K562 (cell line): ENCODE results near the gene CNOT4. TPM values are rescaled to one million over a fixed set of nuclear protein-coding genes. Genes with fewer than 3 reads are reported as not detected.
A peak's percentile ranks its signal among the peaks of the same experiment; 100 is the strongest.

Experiments
- ATAC-seq: fragments of 200-7000 bp; cut with Tn5 transposase; 3 replicates; pipeline ENCODE4 v1.9.1; 2020; ENCODE audit warnings: moderate library complexity
- BruUV-seq: library from RNA; stranded (reverse); fragments of 400-500 nt; replicated peaks from 2 replicates; lab custom pipeline; 2021; lab: Mats Ljungman, UMichigan
- CTCF ChIA-PET: fragments of 300-600 bp; formaldehyde crosslinking; extraction: SDS; loops from one replicate; lab custom pipeline; 2021; ENCODE audit warnings: low intra/inter-chr PET ratio; lab: Yijun Ruan, JAX
- POLR2A ChIA-PET: fragments of 300-600, 350-650 bp; sonication (Branson Sonifier 250); formaldehyde crosslinking; extraction: SDS; loops from one replicate; lab custom pipeline; 2021; ENCODE audit warnings: antibody characterized with exemption, inconsistent platforms; lab: Yijun Ruan, JAX
- DNase-seq, 4 experiments: peaks; one replicate each; pipeline versions ENCODE4 v3.0.0 to v3.0.0-alpha.2; 2011 to 2018; ENCODE audit warnings: low spot score in 3 of 4, mixed read lengths in 3 of 4; ENCODE audit errors: extremely low read depth in 1 of 4
- FAIRE-seq: peaks from 2 replicates; lab custom pipeline; 2011; peaks lifted over from hg19 to GRCh38; lab: Jason Lieb, UNC
- H2AFZ ChIP-seq: 2 replicates; pipeline ENCODE4 v1.6.0; 2011; ENCODE audit warnings: low read depth, low read length, control low read depth, inconsistent platforms
- H3K27ac ChIP-seq: fragments of 200-600 bp; 3 replicates; pipeline ENCODE4 v1.8.0; 2011; ENCODE audit warnings: low read depth, mild to moderate bottlenecking, control low read depth, inconsistent platforms, low read length, moderate library complexity, mixed read lengths; ENCODE audit errors: extremely low read depth
- H3K27me3 ChIP-seq, 2 experiments: fragments of 300-600 bp in 1 of 2; 2 replicates in 1 of 2; 3 replicates in 1 of 2; pipeline versions ENCODE4 v1.6.0 to v1.8.0; 2011; ENCODE audit warnings: inconsistent platforms in 2 of 2, low read length in 2 of 2, mild to moderate bottlenecking in 1 of 2, mixed read lengths in 1 of 2, moderate library complexity in 1 of 2; ENCODE audit not compliant: control insufficient read depth in 2 of 2, insufficient read depth in 2 of 2
- H3K36me3 ChIP-seq: fragments of 300-600 bp; 3 replicates; pipeline ENCODE4 v1.8.0; 2011; ENCODE audit warnings: mild to moderate bottlenecking, low read length, inconsistent platforms; ENCODE audit not compliant: control insufficient read depth, insufficient read depth
- H3K4me1 ChIP-seq, 2 experiments: fragments of 200-600 bp in 1 of 2; replicated peaks in 1 of 2; 2 replicates in 1 of 2; 3 replicates in 1 of 2; pipeline versions ENCODE4 v1.5.1 to v1.8.0; 2011; ENCODE audit warnings: inconsistent platforms in 2 of 2, low read length in 2 of 2, mild to moderate bottlenecking in 1 of 2, mixed read lengths in 1 of 2, moderate library complexity in 1 of 2; ENCODE audit not compliant: control insufficient read depth in 2 of 2, insufficient read depth in 2 of 2
- H3K4me2 ChIP-seq: 2 replicates; pipeline ENCODE4 v1.6.1; 2011; ENCODE audit warnings: low read length, control low read depth, inconsistent platforms, mixed read lengths; ENCODE audit not compliant: insufficient read depth
- H3K4me3 ChIP-seq: fragments of 200-600 bp; sonication (generic), shearing (Covaris generic); 2 replicates; pipeline ENCODE4 v1.5.1; 2016; ENCODE audit warnings: control low read depth, inconsistent platforms
- H3K79me2 ChIP-seq: fragments of 200-600 bp; 3 replicates; pipeline ENCODE4 v1.8.0; 2011; ENCODE audit warnings: low read length, inconsistent platforms; ENCODE audit not compliant: control insufficient read depth, insufficient read depth
- H3K9ac ChIP-seq, 2 experiments: 2 replicates each; pipeline versions ENCODE4 v1.6.0 to v1.6.1; 2011; ENCODE audit warnings: low read depth in 2 of 2, low read length in 2 of 2, control low read depth in 1 of 2, inconsistent platforms in 1 of 2, mild to moderate bottlenecking in 1 of 2, mixed read lengths in 1 of 2; ENCODE audit not compliant: insufficient read depth in 1 of 2
- H3K9me1 ChIP-seq: one replicate; pipeline ENCODE4 v1.6.0; 2011; ENCODE audit warnings: inconsistent platforms, mild to moderate bottlenecking, low read length, moderate library complexity; ENCODE audit not compliant: control insufficient read depth, insufficient read depth
- H3K9me3 ChIP-seq: replicated peaks from 2 replicates; pipeline ENCODE4 v1.5.1; 2011; ENCODE audit warnings: low read depth, low read length, inconsistent platforms; ENCODE audit not compliant: control insufficient read depth, insufficient read depth
- H4K20me1 ChIP-seq: replicated peaks from 2 replicates; pipeline ENCODE4 v1.6.1; 2011; ENCODE audit warnings: low read length, inconsistent platforms, mixed read lengths; ENCODE audit not compliant: control insufficient read depth, insufficient read depth
- CC2D1A ChIP-seq: fragments of 450-650 bp; IDR thresholded peaks from 2 replicates; pipeline ENCODE4 v1.6.1; 2017; ENCODE audit warnings: mild to moderate bottlenecking
- HNRNPK ChIP-seq: fragments of 200-400 bp; formaldehyde crosslinking; IDR thresholded peaks from one replicate; pipeline ENCODE4 v1.6.1; 2018; ENCODE audit warnings: mild to moderate bottlenecking, low read depth, low read length; ENCODE audit not compliant: poor library complexity, severe bottlenecking
- KLF10 ChIP-seq: fragments of 250-450 bp; sonication (Bioruptor Pico); IDR thresholded peaks from 2 replicates; pipeline ENCODE4 v1.6.1; 2021; ENCODE audit warnings: matching md5 sums
- MCM7 ChIP-seq, 2 experiments: fragments of 450-650 bp; IDR thresholded peaks; 2 replicates each; pipeline ENCODE4 v1.6.1; 2016 to 2018
- NFATC3 ChIP-seq: fragments of 450-650 bp; IDR thresholded peaks from 2 replicates; pipeline ENCODE4 v1.6.1; 2017; ENCODE audit warnings: mild to moderate bottlenecking
- PYGO2 ChIP-seq: fragments of 450-650 bp; IDR thresholded peaks from 2 replicates; pipeline ENCODE4 v1.6.1; 2016; ENCODE audit warnings: mild to moderate bottlenecking, missing genetic modification characterization, moderate library complexity, missing compliant biosample characterization
- SMC3 ChIP-seq: conservative IDR thresholded peaks from 2 replicates; pipeline ENCODE4 v1.6.1; 2011; ENCODE audit warnings: low read depth, low read length, improper control_type of control experiment; ENCODE audit not compliant: insufficient read depth
- ZNF77 ChIP-seq: fragments of 250-450 bp; sonication (Bioruptor Pico); IDR thresholded peaks from 2 replicates; pipeline ENCODE4 v1.5.0; 2020
- whole genome bisulfite sequencing: fragments of 100-300 bp; shearing (Covaris generic); methylation state at CpG from one replicate; pipeline ENCODE4 v1.1.6; 2016; ENCODE audit warnings: low coverage, mixed read lengths; ENCODE audit not compliant: insufficient coverage; ENCODE audit errors: missing lambda C conversion rate; 5-methylcytosine and 5-hydroxymethylcytosine counted together
- in situ Hi-C: fragments of 300-500 bp; cut with MboI; formaldehyde crosslinking; loops from 4 replicates; pipeline ENCODE4 v1.15.0; 2018; ENCODE audit warnings: inconsistent platforms, mixed read lengths
- intact Hi-C: fragments of 100-400 bp; cut with micrococcal nuclease; formaldehyde crosslinking; loops from 2 replicates; pipeline ENCODE4 v1.14.2; 2022
- polyA plus RNA-seq, 8 experiments: library from polyadenylated mRNA; depleted of rRNA in 4 of 8; stranded (reverse) in 5 of 8; unstranded in 3 of 8; fragments of >200 nt; fragmentation: Nextera tagmentation in 2 of 8; fragmentation: Illumina TruSeq in 1 of 8; extraction: Ambion mirVana in 2 of 8; extraction: Trizol in 1 of 8; gene quantifications; 2 replicates each; pipeline versions ENCODE4 v1.2.1 to v1.2.3, GENCODE V29; 2011 to 2014; ENCODE audit warnings: inconsistent platforms in 1 of 8, missing spikeins in 1 of 8
- total RNA-seq, 7 experiments: library from RNA; depleted of rRNA in 6 of 7; stranded (reverse); fragments of >200 nt in 6 of 7; fragmentation: Illumina TruSeq in 2 of 7; extraction: Trizol in 2 of 7; gene quantifications; 2 replicates each; pipeline versions ENCODE4 v1.2.1 to v1.2.3, GENCODE V29; 2011 to 2021; ENCODE audit warnings: low replicate concordance in 1 of 7
- TF ChIP-seq, protein P1 (sequence below): fragments of 250-450 bp; sonication (Bioruptor Pico); IDR thresholded peaks from 2 replicates; pipeline ENCODE4 v1.8.0; 2021; ENCODE audit warnings: moderate library complexity, mild to moderate bottlenecking, inconsistent platforms
- TF ChIP-seq, protein P2 (sequence below), 2 experiments: fragments of 450-650 bp in 1 of 2; IDR thresholded peaks; 2 replicates each; pipeline ENCODE4 v1.6.1; 2011 to 2017; ENCODE audit warnings: low read depth in 2 of 2, antibody characterized with exemption in 1 of 2, borderline replicate concordance in 1 of 2, low read length in 1 of 2, mild to moderate bottlenecking in 1 of 2, mixed read lengths in 1 of 2; ENCODE audit not compliant: control insufficient read depth in 1 of 2
- TF ChIP-seq, protein P3 (sequence below): fragments of 450-650 bp; IDR thresholded peaks from 2 replicates; pipeline ENCODE4 v1.6.1; 2018; ENCODE audit not compliant: partially characterized antibody

Gene CNOT4
- total and polyA plus RNA-seq, 9 of the 15 experiments (the other 6 are each of a cell fraction or from before 2014, with no cell fraction given): 8.6 to 24.1 (median 15.4) TPM

GRCh38 chr7:135558337-135558767, 48.5 kb upstream of the CNOT4 start:
- 1% methylated on average over 16 of the region's 16 CpGs for WGBS
- POLR2A ChIA-PET: interaction anchor here (0.5 to 1.4 kb wide), 6 partner anchors 11 to 401 kb away, joined by 3 to 6 read pairs (median 3); partner anchors contain the start of gene CNOT4
- Histone ChIP-seq H2AFZ (peak overlapping the region; percentile 100), H3K4me1 (peaks cover 4 to 8% of the 10 kb centered on the region in 2 experiments), H3K27me3 (no peaks in the 10 kb centered on the region; a peak in 1 of 5 replicates), H3K9me3 (no peaks in the 10 kb centered on the region), H3K36me3 (peaks cover 29% of the 10 kb centered on the region), H3K9me1 (no peaks in the 10 kb centered on the region), H3K4me3 (peak overlapping the region; percentile 63), H4K20me1 (peaks cover 8% of the 10 kb centered on the region), H3K27ac (peak overlapping the region; percentile 94), H3K79me2 (peaks cover 55% of the 10 kb centered on the region), H3K4me2 (peak overlapping the region; percentile 93), H3K9ac (peak overlapping the region; percentile 96 to 99)
- ATAC-seq (peak; percentile 90), DNase-seq (peak; percentile 80 to 94 (median 86)), FAIRE-seq (peak; percentile 83)
- intact Hi-C loops: loop anchor here (1.0 kb wide), 3 partner anchors 46 to 277 kb away; no protein-coding TSS in a partner anchor
- CTCF ChIA-PET: interaction anchor here (1.5 to 3.6 kb wide), 5 partner anchors 46 to 284 kb away, joined by 7 to 37 read pairs (median 23); partner anchors contain the start of gene CNOT4
- in situ Hi-C loops: loop anchor here (5.0 kb wide), 1 partner anchor 41 kb away; no protein-coding TSS in a partner anchor
- BruUV-seq: no TSS peak
- no peak for TF ChIP-seq NFATC3
- no peak for TF ChIP-seq KLF10
- TF ChIP-seq, protein P1, sequence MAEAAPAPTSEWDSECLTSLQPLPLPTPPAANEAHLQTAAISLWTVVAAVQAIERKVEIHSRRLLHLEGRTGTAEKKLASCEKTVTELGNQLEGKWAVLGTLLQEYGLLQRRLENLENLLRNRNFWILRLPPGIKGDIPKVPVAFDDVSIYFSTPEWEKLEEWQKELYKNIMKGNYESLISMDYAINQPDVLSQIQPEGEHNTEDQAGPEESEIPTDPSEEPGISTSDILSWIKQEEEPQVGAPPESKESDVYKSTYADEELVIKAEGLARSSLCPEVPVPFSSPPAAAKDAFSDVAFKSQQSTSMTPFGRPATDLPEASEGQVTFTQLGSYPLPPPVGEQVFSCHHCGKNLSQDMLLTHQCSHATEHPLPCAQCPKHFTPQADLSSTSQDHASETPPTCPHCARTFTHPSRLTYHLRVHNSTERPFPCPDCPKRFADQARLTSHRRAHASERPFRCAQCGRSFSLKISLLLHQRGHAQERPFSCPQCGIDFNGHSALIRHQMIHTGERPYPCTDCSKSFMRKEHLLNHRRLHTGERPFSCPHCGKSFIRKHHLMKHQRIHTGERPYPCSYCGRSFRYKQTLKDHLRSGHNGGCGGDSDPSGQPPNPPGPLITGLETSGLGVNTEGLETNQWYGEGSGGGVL (CRISPR knock-in tag): no peak
- peak; percentile 85 for TF ChIP-seq SMC3
- TF ChIP-seq, protein P2, sequence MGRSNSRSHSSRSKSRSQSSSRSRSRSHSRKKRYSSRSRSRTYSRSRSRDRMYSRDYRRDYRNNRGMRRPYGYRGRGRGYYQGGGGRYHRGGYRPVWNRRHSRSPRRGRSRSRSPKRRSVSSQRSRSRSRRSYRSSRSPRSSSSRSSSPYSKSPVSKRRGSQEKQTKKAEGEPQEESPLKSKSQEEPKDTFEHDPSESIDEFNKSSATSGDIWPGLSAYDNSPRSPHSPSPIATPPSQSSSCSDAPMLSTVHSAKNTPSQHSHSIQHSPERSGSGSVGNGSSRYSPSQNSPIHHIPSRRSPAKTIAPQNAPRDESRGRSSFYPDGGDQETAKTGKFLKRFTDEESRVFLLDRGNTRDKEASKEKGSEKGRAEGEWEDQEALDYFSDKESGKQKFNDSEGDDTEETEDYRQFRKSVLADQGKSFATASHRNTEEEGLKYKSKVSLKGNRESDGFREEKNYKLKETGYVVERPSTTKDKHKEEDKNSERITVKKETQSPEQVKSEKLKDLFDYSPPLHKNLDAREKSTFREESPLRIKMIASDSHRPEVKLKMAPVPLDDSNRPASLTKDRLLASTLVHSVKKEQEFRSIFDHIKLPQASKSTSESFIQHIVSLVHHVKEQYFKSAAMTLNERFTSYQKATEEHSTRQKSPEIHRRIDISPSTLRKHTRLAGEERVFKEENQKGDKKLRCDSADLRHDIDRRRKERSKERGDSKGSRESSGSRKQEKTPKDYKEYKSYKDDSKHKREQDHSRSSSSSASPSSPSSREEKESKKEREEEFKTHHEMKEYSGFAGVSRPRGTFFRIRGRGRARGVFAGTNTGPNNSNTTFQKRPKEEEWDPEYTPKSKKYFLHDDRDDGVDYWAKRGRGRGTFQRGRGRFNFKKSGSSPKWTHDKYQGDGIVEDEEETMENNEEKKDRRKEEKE (IDR thresholded peaks at IDR 0.05; ENCODE audit: borderline replicate concordance in 1 of 2, control insufficient read depth in 1 of 2, low read depth in 2 of 2, low read length in 1 of 2): peak in 1 of 2 experiments; percentile 28; a peak in 1 of 4 replicates
- 0 out of 2 replicates have a peak, but pooled peaks have one; percentile 23 for TF ChIP-seq PYGO2 (tag)
- 0 out of 4 replicates have a peak, but pooled peaks of 1 of the 2 experiments have one; percentile 14 for TF ChIP-seq MCM7 (IDR thresholded peaks at IDR 0.05)
- TF ChIP-seq HNRNPK: no peak
- TF ChIP-seq ZNF77: no peak
- TF ChIP-seq CC2D1A: peak; percentile 73; the same call in 1 of the 2 replicates
- TF ChIP-seq, protein P3, sequence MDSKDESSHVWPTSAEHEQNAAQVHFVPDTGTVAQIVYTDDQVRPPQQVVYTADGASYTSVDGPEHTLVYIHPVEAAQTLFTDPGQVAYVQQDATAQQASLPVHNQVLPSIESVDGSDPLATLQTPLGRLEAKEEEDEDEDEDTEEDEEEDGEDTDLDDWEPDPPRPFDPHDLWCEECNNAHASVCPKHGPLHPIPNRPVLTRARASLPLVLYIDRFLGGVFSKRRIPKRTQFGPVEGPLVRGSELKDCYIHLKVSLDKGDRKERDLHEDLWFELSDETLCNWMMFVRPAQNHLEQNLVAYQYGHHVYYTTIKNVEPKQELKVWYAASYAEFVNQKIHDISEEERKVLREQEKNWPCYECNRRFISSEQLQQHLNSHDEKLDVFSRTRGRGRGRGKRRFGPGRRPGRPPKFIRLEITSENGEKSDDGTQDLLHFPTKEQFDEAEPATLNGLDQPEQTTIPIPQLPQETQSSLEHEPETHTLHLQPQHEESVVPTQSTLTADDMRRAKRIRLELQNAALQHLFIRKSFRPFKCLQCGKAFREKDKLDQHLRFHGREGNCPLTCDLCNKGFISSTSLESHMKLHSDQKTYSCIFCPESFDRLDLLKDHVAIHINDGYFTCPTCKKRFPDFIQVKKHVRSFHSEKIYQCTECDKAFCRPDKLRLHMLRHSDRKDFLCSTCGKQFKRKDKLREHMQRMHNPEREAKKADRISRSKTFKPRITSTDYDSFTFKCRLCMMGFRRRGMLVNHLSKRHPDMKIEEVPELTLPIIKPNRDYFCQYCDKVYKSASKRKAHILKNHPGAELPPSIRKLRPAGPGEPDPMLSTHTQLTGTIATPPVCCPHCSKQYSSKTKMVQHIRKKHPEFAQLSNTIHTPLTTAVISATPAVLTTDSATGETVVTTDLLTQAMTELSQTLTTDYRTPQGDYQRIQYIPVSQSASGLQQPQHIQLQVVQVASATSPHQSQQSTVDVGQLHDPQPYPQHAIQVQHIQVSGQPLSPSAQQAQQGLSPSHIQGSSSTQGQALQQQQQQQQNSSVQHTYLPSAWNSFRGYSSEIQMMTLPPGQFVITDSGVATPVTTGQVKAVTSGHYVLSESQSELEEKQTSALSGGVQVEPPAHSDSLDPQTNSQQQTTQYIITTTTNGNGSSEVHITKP: peak; percentile 60
